ENCODE results near the gene CRYL1. TPM values are rescaled to one million over a fixed set of nuclear protein-coding genes. Genes with fewer than 3 reads are reported as not detected.

The CRYL1 gene
- total RNA-seq, 6 experiments from 2014 or later, result 10.9 to 13.2 (median 12.0) TPM

DNA sequence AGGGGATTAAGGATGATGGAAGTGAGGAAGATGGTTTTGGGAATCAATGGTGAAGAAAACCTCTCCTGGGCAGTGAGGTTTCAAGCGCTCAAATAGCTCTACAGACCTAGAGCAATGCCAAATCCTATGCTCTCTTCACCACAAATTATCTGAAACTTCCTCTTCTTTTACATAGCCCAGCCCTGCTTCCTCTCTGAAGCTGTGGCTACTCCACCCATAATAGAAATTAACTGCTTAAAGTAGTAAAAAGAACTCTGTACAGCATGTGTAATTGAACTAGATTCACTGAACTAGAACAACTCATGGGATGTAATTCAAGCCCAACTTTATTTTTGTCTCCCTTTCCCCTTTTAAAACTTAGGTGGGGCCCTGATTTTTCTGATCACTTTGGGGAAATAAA lies 20.9 kb upstream of the CRYL1 start:
- Mint-ChIP-seq H3K27ac (no peak overlapping the region), H3K4me1 (ENCODE audit: low read depth) (peaks cover 13% of the 10 kb centered on the region; the same call in 1 of the 2 replicates), H3K27me3 (ENCODE audit: insufficient read depth) (peaks cover 4% of the 10 kb centered on the region), H3K4me3 (no peak overlapping the region), H3K36me3 (ENCODE audit: low read depth) (no peaks in the 10 kb centered on the region), H3K9me3 (no peaks in the 10 kb centered on the region)
- no peak for DNase-seq
- TF ChIP-seq, protein P1, sequence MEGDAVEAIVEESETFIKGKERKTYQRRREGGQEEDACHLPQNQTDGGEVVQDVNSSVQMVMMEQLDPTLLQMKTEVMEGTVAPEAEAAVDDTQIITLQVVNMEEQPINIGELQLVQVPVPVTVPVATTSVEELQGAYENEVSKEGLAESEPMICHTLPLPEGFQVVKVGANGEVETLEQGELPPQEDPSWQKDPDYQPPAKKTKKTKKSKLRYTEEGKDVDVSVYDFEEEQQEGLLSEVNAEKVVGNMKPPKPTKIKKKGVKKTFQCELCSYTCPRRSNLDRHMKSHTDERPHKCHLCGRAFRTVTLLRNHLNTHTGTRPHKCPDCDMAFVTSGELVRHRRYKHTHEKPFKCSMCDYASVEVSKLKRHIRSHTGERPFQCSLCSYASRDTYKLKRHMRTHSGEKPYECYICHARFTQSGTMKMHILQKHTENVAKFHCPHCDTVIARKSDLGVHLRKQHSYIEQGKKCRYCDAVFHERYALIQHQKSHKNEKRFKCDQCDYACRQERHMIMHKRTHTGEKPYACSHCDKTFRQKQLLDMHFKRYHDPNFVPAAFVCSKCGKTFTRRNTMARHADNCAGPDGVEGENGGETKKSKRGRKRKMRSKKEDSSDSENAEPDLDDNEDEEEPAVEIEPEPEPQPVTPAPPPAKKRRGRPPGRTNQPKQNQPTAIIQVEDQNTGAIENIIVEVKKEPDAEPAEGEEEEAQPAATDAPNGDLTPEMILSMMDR (IDR thresholded peaks at IDR 0.05), result no peak

DNA sequence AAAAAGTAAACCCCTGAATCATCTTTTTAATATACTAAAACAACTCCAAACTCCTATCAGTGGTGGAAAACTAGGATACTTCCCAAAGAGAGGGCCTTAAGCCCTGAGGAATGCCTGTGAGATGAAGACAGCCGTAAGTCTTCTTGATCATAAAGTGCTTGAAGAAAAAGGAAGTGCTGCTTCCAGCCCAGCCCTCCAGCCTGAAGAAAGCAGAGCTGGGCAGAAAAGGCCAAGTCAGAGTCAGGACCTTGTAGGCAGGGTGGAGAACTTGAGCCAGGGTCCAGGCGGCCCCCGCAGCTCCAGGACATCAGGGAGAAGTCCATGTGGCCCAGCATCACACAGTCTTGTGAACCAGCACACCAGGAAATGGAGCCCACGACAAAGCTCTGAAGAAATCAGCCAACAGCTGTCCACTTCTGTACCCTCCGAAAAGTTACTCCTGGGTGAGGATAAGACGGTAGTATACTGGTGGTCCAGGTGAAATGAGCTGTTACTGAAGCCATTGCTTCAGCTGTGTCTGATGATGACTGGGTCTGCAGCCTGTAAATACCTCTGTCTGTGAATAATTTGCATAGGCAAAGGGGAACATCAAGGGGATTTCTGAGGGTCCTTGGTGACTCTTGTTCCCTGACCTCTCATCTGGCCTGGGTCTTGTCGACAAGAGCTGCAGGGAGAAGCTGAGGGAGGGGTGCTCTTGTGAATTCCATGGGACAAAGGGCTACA lies 18.7 kb upstream of the CRYL1 start:
- no peaks in the 10 kb centered on the region for H3K9me3 Mint-ChIP-seq
- no peak overlapping the region for H3K27ac Mint-ChIP-seq
- peaks cover 4% of the 10 kb centered on the region; the same call in 1 of the 2 replicates for H3K27me3 Mint-ChIP-seq (ENCODE audit: insufficient read depth)
- DNase-seq, result no peak
- H3K4me3 Mint-ChIP-seq, result no peak overlapping the region
- no peaks in the 10 kb centered on the region for H3K36me3 Mint-ChIP-seq (ENCODE audit: low read depth)
- TF ChIP-seq, protein P1 (IDR thresholded peaks at IDR 0.05), result no peak
- H3K4me1 Mint-ChIP-seq (ENCODE audit: low read depth), result no peaks in the 10 kb centered on the region

DNA sequence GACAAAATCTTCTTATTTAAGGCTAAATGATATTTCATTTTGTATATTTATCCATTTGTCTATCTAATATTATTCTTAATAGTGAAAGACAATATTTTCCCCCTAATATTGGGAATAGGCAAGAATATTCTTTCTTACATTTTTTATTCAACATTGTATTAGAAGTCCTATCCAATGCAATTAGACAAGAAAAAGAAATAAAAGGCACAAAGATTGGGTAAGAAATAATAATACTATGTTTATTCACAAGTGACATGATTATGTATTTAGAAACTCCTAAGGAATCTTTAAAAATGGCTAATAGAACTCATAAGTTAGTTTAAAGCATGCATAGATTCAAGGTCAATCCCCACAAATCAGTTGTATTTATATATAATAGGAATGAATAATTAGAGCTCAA lies 11.3 kb upstream of the CRYL1 start:
- no peak overlapping the region for H3K27ac Mint-ChIP-seq
- DNase-seq, result no peak
- H3K27me3 Mint-ChIP-seq (ENCODE audit: insufficient read depth), result no peaks in the 10 kb centered on the region; the same call in 1 of the 2 replicates
- peaks cover 6% of the 10 kb centered on the region for H3K4me1 Mint-ChIP-seq (ENCODE audit: low read depth)
- H3K36me3 Mint-ChIP-seq (ENCODE audit: low read depth), result no peaks in the 10 kb centered on the region
- TF ChIP-seq, protein P1 (IDR thresholded peaks at IDR 0.05), result no peak
- no peak overlapping the region for H3K4me3 Mint-ChIP-seq
- no peaks in the 10 kb centered on the region for H3K9me3 Mint-ChIP-seq

DNA sequence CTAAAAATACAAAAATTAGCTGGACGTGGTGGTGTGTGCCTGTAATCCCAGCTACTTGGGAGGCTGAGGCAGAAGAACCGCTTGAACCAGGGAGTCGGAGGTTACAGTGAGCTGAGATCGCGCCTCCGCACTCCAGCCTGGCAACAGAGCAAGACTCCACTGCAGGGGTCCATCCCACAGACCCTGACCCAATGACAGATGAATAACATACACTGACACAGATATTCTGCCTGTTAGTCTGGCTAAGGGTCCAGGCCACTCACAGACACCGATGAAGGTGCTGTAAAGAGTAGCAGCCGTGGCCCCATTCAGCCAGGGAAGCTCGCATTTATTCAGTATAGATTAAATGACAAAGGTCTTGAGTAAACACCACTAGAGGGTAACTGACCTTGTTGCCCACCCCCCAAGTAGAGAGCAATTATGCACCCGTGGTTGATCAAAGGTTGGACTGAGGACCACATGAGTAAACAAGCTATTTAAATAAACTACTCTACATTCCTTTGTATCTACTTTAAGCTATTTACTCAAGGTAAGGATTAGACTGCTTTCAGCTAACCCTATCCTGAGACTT lies 8.5 kb upstream of the CRYL1 start:
- TF ChIP-seq, protein P1 (IDR thresholded peaks at IDR 0.05), result no peak
- Mint-ChIP-seq H3K4me3 (no peak overlapping the region), H3K9me3 (no peaks in the 10 kb centered on the region), H3K36me3 (ENCODE audit: low read depth) (no peaks in the 10 kb centered on the region), H3K4me1 (ENCODE audit: low read depth) (peaks cover 6% of the 10 kb centered on the region), H3K27me3 (ENCODE audit: insufficient read depth) (no peaks in the 10 kb centered on the region; the same call in none of the 2 replicates), H3K27ac (no peak overlapping the region)
- DNase-seq, result no peak

DNA sequence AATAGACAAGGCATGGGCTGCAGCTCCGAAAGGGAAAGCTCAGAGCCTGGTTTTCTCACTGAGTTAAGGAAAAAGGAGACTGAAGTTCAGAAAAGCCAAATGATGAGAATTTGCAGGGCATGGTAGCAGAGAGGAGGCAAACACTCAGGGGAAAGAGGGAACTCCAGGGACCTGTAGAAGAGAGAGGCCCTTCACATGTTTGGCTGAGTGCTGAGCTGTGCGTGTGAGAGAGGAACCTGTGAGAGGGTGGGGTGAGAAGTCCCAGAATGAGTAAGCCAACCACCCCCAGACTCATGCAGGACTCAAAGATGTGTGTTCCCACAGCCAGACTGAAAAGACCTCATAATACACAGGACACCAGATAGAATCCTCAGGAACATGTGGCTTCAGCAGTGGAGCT lies 2.8 kb upstream of the CRYL1 start:
- H3K4me1 Mint-ChIP-seq (ENCODE audit: low read depth), result peaks cover 28% of the 10 kb centered on the region
- H3K27ac Mint-ChIP-seq, result no peak overlapping the region
- no peaks in the 10 kb centered on the region for H3K36me3 Mint-ChIP-seq (ENCODE audit: low read depth)
- no peak overlapping the region for H3K4me3 Mint-ChIP-seq
- no peaks in the 10 kb centered on the region for H3K9me3 Mint-ChIP-seq
- TF ChIP-seq, protein P1 (IDR thresholded peaks at IDR 0.05), result no peak
- H3K27me3 Mint-ChIP-seq (ENCODE audit: insufficient read depth), result no peaks in the 10 kb centered on the region; the same call in none of the 2 replicates
- no peak for DNase-seq
